Measurements from ENCODE around the gene ABCC4.

The ABCC4 gene

GRCh38 chr13:95289020-95289444, 12.2 kb downstream of the ABCC4 start (continued):
- TF ChIP-seq ZNF394 (tag by site-specific recombination; IDR thresholded peaks at IDR 0.05; ENCODE audit: borderline replicate concordance) (no peak), ZNF174 (tag by site-specific recombination; IDR thresholded peaks at IDR 0.05) (no peak), MYNN (tag by site-specific recombination; IDR thresholded peaks at IDR 0.05; ENCODE audit: borderline replicate concordance) (0 out of 2 replicates have a peak, but pooled peaks have one; percentile 48), ZFHX2 (tag by site-specific recombination; conservative IDR thresholded peaks at IDR 0.05) (no peak), SCRT1 (tag by site-specific recombination; IDR thresholded peaks at IDR 0.05; ENCODE audit: borderline replicate concordance) (peak; percentile 88), ZXDB (tag by site-specific recombination; IDR thresholded peaks at IDR 0.05) (peak; percentile 65), ZFP69B (tag by site-specific recombination; IDR thresholded peaks at IDR 0.05) (no peak), ZNF155 (tag by site-specific recombination; IDR thresholded peaks at IDR 0.05) (no peak), ZBTB48 (tag by site-specific recombination; IDR thresholded peaks at IDR 0.05) (no peak), BCL11A (tag by site-specific recombination; IDR thresholded peaks at IDR 0.05; ENCODE audit: low read depth) (peak; percentile 71; the same call in 1 of the 2 replicates), ZNF677 (tag by site-specific recombination; IDR thresholded peaks at IDR 0.05) (no peak), ZNF239 (tag by site-specific recombination; IDR thresholded peaks at IDR 0.05) (no peak), PATZ1 (tag by site-specific recombination; IDR thresholded peaks at IDR 0.05) (no peak), ZBTB6 (tag by site-specific recombination; IDR thresholded peaks at IDR 0.05) (no peak), ZNF16 (tag by site-specific recombination; IDR thresholded peaks at IDR 0.05; ENCODE audit: low read depth) (no peak), ZNF830 (tag by site-specific recombination; IDR thresholded peaks at IDR 0.05; ENCODE audit: low read depth) (no peak), AEBP2 (tag by site-specific recombination; IDR thresholded peaks at IDR 0.05; ENCODE audit: borderline replicate concordance) (0 out of 2 replicates have a peak, but pooled peaks have one; percentile 15), ZSCAN18 (tag by site-specific recombination; IDR thresholded peaks at IDR 0.05) (no peak), ZFP41 (tag by site-specific recombination; IDR thresholded peaks at IDR 0.05; ENCODE audit: borderline replicate concordance) (no peak), ZNF610 (tag by site-specific recombination; IDR thresholded peaks at IDR 0.05; ENCODE audit: borderline replicate concordance) (peak; percentile 68; the same call in 1 of the 2 replicates), ZNF580 (tag by site-specific recombination; IDR thresholded peaks at IDR 0.05) (peak; percentile 82), ZNF555 (tag by site-specific recombination; conservative IDR thresholded peaks at IDR 0.05) (no peak)
- TF ChIP-seq, protein P1, sequence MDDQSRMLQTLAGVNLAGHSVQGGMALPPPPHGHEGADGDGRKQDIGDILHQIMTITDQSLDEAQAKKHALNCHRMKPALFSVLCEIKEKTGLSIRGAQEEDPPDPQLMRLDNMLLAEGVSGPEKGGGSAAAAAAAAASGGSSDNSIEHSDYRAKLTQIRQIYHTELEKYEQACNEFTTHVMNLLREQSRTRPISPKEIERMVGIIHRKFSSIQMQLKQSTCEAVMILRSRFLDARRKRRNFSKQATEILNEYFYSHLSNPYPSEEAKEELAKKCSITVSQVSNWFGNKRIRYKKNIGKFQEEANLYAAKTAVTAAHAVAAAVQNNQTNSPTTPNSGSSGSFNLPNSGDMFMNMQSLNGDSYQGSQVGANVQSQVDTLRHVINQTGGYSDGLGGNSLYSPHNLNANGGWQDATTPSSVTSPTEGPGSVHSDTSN (CRISPR knock-in tag; IDR thresholded peaks at IDR 0.05): no peak
- TF ChIP-seq, protein P2, sequence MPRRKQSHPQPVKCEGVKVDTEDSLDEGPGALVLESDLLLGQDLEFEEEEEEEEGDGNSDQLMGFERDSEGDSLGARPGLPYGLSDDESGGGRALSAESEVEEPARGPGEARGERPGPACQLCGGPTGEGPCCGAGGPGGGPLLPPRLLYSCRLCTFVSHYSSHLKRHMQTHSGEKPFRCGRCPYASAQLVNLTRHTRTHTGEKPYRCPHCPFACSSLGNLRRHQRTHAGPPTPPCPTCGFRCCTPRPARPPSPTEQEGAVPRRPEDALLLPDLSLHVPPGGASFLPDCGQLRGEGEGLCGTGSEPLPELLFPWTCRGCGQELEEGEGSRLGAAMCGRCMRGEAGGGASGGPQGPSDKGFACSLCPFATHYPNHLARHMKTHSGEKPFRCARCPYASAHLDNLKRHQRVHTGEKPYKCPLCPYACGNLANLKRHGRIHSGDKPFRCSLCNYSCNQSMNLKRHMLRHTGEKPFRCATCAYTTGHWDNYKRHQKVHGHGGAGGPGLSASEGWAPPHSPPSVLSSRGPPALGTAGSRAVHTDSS (tag by site-specific recombination; IDR thresholded peaks at IDR 0.05): no peak
- TF ChIP-seq, protein P3, sequence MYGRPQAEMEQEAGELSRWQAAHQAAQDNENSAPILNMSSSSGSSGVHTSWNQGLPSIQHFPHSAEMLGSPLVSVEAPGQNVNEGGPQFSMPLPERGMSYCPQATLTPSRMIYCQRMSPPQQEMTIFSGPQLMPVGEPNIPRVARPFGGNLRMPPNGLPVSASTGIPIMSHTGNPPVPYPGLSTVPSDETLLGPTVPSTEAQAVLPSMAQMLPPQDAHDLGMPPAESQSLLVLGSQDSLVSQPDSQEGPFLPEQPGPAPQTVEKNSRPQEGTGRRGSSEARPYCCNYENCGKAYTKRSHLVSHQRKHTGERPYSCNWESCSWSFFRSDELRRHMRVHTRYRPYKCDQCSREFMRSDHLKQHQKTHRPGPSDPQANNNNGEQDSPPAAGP (tag by site-specific recombination; IDR thresholded peaks at IDR 0.05): no peak; the same call in 1 of the 2 replicates
- TF ChIP-seq, protein P4, sequence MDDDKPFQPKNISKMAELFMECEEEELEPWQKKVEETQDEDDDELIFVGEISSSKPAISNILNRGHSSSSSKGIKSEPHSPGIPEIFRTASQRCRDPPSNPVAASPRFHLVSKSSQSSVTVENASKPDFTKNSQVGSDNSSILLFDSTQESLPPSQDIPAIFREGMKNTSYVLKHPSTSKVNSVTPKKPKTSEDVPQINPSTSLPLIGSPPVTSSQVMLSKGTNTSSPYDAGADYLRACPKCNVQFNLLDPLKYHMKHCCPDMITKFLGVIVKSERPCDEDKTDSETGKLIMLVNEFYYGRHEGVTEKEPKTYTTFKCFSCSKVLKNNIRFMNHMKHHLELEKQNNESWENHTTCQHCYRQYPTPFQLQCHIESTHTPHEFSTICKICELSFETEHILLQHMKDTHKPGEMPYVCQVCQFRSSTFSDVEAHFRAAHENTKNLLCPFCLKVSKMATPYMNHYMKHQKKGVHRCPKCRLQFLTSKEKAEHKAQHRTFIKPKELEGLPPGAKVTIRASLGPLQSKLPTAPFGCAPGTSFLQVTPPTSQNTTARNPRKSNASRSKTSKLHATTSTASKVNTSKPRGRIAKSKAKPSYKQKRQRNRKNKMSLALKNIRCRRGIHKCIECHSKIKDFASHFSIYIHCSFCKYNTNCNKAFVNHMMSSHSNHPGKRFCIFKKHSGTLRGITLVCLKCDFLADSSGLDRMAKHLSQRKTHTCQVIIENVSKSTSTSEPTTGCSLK (tag by site-specific recombination; IDR thresholded peaks at IDR 0.05): no peak
